Fibroblast of lung (primary cell): Measurements from ENCODE around the gene C17orf50.

ENCODE experiments used
- EZH2 ChIP-seq: IDR thresholded peaks from 2 replicates; pipeline ENCODE4 v1.5.1; 2012; ENCODE audit warnings: low read length, control low read depth, mild to moderate bottlenecking; ENCODE audit errors: missing control alignments
- TF ChIP-seq, protein P1 (sequence below), 2 donors: IDR thresholded peaks in 1 of 2; conservative IDR thresholded peaks in 1 of 2; 1 replicate in 1 of 2; 2 replicates in 1 of 2; pipeline ENCODE4 v1.5.1; 2011 to 2012; ENCODE audit warnings: low read length in 2 of 2, control low read depth in 1 of 2, inconsistent platforms in 1 of 2, low read depth in 1 of 2, mild to moderate bottlenecking in 1 of 2

DNA sequence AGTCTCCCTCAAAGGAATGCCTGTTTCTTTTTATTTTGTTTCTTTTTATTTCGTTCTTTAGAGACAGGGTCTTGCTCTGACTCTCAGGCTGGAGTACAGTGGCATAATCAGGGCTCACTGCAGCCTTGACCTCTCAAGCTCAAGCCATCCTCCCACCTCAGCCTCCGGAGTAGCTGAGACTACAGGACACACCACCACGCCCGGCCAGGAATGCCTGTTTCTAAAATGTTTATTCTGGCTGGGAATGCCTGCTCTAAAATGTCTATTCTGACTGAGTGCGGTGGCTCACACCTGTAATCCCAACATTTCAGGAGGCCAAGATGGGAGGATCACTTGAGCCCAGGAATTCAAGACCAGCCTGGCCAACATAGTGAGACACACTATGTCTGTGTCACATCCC lies 37.2 kb downstream of the C17orf50 start:
- TF ChIP-seq EZH2: no peak
- TF ChIP-seq, protein P1, sequence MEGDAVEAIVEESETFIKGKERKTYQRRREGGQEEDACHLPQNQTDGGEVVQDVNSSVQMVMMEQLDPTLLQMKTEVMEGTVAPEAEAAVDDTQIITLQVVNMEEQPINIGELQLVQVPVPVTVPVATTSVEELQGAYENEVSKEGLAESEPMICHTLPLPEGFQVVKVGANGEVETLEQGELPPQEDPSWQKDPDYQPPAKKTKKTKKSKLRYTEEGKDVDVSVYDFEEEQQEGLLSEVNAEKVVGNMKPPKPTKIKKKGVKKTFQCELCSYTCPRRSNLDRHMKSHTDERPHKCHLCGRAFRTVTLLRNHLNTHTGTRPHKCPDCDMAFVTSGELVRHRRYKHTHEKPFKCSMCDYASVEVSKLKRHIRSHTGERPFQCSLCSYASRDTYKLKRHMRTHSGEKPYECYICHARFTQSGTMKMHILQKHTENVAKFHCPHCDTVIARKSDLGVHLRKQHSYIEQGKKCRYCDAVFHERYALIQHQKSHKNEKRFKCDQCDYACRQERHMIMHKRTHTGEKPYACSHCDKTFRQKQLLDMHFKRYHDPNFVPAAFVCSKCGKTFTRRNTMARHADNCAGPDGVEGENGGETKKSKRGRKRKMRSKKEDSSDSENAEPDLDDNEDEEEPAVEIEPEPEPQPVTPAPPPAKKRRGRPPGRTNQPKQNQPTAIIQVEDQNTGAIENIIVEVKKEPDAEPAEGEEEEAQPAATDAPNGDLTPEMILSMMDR (conservative IDR thresholded peaks at IDR 0.05 in 1 of 2, IDR thresholded peaks at IDR 0.05 in 1 of 2; ENCODE audit: low read depth in 1 of 2, low read length in 2 of 2): no peak
